Spleen (tissue), 7 donors: ENCODE results near the gene GNG13.

Experiments
- POLR2A ChIP-seq, 3 donors: fragments of 450-650 bp; IDR thresholded peaks; one replicate each; pipeline ENCODE4 v1.5.1; 2017; ENCODE audit warnings: antibody characterized with exemption in 3 of 3, mild to moderate bottlenecking in 1 of 3
- POLR2AphosphoS5 ChIP-seq, 3 donors: sonication (generic); formaldehyde crosslinking; IDR thresholded peaks; one replicate each; pipeline ENCODE4 v1.5.1; 2017; ENCODE audit warnings: antibody characterized with exemption in 3 of 3
- TF ChIP-seq, protein P1 (sequence below), 11 experiments: fragments of 200-600 bp in 7 of 11; fragments of 450-650 bp in 4 of 11; sonication (generic) in 4 of 11; IDR thresholded peaks in 8 of 11; conservative IDR thresholded peaks in 3 of 11; 1 replicate in 7 of 11; 2 replicates in 4 of 11; pipeline versions ENCODE4 v1.4.0 to v1.8.0; 2016 to 2021; ENCODE audit warnings: antibody characterized with exemption in 11 of 11, inconsistent platforms in 4 of 11, mild to moderate bottlenecking in 1 of 11
- donor health status: DM: no; HTN: no; CAD: no; lungs with moderate emphysema.
- donor health status: DM: no; HTN: no; CAD: no.
- donor health status: DM: no; HTN: no; CAD: no.

GRCh38 chr16:777826-778225, 22.7 kb downstream of the GNG13 start:
- TF ChIP-seq POLR2A (IDR thresholded peaks at IDR 0.05) (no peak), POLR2AphosphoS5 (IDR thresholded peaks at IDR 0.05) (no peak)
- TF ChIP-seq, protein P1, sequence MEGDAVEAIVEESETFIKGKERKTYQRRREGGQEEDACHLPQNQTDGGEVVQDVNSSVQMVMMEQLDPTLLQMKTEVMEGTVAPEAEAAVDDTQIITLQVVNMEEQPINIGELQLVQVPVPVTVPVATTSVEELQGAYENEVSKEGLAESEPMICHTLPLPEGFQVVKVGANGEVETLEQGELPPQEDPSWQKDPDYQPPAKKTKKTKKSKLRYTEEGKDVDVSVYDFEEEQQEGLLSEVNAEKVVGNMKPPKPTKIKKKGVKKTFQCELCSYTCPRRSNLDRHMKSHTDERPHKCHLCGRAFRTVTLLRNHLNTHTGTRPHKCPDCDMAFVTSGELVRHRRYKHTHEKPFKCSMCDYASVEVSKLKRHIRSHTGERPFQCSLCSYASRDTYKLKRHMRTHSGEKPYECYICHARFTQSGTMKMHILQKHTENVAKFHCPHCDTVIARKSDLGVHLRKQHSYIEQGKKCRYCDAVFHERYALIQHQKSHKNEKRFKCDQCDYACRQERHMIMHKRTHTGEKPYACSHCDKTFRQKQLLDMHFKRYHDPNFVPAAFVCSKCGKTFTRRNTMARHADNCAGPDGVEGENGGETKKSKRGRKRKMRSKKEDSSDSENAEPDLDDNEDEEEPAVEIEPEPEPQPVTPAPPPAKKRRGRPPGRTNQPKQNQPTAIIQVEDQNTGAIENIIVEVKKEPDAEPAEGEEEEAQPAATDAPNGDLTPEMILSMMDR (IDR thresholded peaks at IDR 0.05 in 8 of 11, conservative IDR thresholded peaks at IDR 0.05 in 3 of 11): no peak
